ENCODE results near the gene NPTX1.

Gene NPTX1

DNA sequence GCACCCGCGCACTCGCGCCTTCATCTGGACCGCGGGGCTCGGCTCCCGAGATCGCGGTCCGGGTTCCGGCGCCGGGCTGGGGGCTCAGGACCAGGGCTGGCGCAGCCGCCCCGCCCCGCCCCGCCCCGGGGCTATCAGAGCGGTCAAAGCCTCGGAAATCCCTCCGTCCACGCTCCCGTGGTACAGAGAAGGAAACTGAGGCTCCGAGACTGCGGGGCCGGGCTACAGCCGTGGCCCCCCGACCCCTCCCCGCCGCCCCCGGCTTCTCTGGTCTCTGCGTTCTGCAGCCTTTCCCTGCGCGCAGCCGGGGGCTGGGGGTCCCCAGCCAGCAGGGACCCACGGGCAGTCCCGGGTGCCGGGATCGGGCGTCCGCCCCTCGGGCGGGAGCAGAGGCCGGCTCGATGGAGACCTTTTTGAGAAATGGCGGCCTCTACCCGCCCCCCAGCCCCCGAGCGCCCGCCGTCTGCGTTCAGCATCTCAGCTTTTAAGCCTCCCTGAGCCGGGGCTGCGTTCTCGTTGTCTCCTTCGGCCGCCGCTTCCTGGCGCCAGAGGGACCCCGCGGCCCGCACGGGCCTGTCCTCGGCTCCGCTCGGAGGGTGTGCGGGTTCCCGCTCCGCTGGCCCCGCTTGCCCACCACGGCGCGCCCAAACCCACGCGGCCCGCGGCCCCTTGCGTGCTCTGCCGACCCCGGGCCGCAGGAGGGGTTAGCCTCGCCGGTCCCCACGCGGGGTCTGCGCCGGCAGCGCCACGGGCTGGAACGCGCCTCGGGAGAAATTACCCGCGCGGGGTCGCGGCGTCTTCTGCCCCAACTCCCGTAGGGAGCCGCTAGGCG, 1.5 kb upstream of the NPTX1 start:
- DNase-seq, result no peak

DNA sequence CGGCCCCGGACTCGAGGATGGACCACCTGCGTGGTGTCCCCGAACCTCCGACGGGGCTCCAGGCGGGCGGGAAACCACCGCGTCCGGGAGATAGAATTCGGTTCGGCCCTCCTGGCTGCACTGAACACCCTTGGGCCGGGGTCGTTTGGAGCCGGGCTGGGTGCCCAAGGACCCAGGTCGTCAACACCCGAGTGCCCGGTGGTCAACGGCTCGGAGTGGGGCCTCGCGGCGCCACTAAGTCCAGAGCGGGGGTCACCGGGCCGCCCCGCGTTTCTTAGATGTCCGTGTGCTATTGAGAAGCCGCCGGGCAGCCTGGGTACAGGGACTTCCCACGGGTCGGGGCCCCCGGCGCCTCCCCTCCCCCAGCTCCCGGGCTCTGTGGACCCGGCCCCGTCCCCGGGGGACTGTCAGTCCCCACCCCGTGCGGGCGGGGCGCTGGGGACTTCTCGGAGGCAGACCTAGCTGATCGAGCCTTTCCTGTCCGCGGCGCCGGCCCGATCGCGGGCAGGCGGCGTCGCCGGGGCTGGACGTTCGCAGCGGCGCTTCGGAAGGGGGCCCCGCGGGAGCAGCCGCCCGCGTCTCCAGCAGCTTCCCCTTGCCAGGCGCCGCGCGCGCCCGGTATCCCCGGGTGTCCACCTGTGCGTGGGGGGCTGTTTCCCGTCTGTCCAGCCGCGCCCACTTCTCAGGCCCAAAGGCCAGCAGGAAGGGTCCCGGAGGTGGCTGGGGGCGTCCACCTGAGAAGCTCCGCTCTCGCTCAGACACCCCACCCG, 655 bp upstream of the NPTX1 start:
- DNase-seq, result no peak

DNA sequence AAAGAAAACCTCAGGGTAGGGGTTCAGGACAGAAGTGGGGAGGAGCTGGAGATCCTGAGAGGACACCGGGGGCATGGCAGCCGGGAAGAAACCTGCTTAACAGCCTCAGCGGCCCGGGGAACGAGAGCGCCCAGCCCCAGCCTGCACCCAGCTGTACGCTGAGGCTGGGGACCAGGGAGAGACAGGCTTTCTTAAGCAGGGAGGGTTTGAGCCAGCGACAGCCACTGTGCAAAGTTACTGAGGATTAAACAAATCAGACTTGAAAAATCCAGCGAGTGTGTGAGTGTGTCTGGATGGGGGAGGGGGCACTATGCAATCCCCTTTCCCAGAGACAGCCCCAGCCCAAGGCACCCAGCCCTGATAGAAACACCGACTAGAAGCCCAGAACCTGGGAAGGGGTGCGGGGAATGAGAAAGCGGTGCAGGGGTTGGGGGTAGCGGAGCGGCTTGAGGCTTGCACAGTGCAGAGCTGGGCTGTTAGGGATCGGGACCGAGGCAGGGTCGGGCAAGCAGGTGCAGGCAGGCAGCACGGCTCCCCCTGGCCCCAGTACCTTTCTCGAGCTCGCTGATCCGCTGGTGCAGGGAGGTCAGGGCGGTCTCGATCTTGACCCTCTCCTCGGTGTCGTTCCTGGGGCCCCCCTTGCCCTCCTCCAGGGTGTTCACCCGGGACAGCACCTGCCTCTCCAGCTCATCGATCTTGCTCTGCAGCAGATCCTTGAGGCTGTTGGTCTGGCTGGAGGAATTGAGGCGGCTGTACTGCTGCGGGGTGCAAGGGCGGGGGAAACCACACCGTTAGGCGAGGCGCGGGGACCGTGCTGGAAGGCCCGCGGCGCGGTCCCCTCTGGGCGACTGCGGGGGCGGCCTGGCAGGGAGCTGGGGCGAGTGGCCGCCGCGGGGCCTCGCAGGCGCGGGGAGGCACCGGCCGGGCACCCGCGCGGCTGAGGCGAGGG, 1.2 kb downstream of the NPTX1 start:
- no peak for DNase-seq

DNA sequence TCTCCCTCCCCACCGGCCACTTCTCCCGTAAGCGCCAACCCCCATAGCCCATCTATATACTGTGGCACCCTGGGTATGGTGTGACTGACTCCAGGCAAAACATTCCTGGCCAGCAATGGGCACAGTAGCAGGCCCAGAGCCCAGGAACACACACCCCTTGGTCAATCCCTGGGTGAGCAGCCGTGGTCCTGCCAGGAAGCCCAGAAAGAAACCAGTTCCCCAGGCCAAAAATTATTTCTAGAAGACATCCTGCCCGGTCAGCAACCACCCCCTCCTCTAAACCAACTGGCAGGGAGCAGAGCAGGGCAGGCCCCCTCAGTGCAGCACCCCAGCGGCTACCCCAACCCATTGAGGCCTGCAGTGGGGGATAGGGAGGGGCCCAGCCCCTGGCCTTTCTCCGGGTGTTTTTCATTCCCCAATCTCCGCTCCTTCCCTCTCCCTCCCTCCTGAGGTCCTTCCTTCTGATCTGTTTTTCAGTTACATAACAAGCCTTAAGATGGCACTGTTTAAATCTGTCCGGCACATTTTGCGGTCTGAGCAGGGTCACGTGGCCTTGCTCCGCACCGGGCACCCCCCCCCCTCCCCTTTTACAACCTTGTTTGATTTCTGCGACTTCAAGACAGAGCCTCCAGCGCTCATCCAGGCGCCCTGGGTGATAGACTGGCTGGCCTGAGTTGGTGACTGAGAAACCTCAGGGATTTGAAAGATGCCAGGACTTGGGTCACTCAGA, 2.0 kb downstream of the NPTX1 start:
- no peak for DNase-seq

DNA sequence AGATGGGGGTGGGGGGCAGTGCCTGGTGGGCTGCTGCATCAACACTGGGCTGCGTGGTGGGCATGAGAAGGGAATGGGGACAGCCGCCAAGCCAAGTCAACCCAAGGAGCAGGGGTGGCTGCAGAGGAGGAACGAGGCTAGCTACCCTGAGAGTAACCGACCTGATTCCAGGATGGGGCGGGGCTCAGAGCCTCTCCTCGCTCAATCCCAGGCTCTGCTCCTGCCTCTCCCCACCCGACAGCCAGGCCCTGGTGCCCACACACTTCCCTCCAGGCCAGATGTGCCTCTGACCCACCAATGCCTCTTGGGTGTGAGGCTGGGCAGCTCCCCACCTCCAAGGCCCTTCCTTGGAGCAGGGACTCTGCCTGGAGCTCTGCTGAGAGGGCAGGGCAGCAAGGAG, 2.7 kb downstream of the NPTX1 start:
- DNase-seq, result no peak

DNA sequence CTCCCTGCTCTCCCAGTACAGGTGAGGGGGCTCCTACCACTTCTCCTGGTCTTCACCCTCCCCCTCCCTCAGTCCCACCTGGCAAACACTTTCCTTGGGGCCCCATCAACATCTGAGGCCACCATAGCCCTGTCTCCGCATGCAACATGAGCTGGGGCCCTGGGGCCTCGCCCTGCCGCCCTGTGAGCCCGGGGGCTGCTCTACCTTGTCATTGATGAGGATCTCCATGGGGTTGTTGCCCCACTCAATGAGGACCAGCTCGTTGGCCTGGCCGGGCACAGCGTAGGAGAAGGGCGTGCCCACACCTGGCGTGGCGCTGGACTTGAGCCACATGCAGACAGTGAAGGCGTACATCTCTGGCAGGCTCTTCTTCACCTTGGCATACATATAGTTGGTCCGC, 3.4 kb downstream of the NPTX1 start:
- no peak for DNase-seq

DNA sequence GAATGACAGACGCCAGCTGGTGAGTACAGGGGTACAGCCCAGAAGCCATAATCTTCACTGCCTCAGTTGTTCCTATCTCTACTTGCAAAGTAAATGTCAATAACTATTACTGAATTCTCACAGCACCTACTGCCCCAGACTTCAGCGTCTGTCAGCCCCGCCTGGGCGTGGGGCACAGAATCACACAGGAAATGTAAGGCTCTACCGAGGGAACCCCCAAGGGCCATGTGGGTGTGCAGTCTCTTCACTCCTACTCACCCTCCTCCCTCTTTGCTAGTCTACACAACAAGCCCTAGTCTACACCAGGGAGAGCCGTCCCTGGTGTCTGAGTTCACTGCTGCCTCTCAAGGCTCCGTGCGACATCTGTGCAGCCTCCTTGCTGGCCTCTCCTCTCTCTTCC, 4.5 kb downstream of the NPTX1 start:
- no peak for DNase-seq

DNA sequence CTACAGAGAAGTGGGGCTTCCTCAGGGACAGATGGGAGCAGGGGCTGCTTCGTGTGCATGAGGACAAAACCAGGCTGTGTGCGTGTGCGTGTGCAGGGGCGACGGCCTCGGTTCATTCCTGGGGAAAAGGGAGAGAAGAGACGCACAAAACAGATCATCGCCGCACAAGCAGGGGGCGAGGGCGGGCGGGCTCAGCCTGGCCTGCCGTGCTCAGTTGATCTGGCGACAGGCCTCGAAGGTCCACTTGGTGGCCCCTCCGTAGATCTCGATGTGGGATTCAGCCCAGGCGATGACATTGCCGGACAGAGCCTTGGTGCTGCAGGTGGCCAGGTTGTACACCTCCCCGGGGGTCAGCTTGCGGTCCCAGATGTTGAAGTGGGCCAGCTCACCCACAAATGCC, 5.8 kb downstream of the NPTX1 start:
- DNase-seq, result no peak

DNA sequence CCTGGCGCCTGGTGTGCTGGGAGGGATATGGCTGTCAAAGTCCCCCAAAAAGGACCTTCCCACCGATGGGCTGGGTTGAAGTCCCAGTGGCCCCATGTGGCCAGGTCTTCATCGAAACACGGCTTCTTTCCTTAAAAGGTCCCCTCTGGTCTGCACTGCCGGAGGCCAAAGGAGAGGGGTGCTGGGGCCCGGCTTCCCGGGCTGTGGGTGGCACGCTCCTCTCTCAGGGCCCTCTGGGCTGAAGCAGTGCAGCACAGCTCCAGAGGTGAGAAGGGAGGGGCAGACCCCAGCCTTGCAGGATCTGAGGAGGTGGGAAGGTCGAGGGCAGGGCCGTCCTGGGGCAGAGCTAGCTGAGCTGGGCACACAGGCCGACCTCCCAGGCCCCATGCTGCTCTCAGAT, 6.7 kb downstream of the NPTX1 start:
- no peak for DNase-seq

DNA sequence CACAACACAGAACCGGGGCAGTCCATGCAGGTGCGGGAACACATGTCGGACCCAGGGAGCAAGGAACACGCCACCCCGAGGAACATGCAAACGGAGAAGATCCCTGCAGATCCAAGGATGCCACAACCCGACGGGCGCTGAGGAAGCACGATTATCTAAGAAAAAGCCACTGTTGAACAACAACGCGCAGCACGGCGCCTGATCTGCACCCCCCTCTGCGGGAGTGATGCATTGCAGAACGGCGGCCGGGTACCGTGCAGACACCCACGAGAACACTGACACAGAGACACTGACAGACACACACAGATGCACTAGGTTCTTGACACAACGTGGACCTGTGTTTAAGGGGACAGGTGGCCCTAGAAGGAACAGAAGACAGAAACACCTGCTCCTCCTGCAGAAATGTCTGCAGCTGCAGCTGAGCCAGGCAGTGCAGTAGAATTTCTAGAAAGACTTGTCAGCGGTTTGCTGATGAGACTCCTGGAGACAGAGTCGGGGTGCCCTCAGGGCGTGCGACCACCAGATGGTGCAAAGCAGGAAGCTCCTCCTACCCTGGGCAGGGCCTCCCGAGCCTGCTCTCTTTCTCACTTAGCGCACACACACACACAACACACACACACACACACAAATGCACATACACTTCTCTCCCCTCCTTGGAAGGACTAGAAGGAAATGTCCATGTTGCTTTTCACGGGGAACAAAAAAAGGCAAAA, 7.5 kb downstream of the NPTX1 start:
- no peak for DNase-seq

DNA sequence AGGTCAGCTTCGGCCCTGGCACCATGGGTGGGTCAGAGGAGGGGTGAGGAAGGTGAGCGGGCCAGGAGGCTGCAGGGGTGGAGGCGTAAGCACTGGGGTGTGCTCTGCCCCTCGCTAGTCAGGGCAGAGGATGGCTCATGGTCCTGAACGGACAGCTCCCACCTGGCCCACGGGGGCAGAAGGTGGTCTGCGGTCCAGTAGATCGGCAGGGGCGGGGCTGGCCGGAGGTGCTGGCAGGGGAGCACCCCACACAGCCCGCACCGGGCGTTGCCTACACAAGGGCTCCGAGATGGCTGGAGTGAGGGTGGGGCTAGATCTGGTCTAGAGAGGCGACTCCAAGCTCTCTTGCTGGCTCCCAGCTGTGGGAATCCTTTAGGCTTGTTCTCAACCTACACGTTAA, 8.2 kb downstream of the NPTX1 start:
- DNase-seq, result no peak

DNA sequence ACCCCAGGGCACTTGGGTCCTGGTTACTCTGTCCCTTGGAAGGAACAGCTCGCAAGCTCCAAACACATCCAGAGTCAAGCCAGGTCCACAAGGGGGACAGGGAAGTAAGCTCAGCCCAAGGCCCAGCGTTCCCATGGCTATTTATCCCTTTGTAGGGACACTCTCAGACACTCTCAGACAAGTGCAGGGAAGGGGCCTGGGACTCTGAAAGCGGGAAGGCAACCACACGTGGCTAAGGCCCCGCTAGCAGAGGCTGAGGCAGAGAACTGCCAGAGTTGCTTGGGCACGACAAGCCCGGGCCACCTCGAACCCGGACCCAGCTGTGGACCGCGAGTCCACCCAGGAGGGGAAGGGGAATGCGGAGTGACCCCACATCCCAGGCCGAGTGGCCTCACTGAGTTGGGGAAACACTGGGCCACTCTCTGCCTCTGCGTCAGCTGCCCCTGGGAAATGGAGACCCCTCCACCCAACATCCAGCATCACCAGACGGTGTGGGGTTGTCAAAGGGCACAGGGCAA, 10.2 kb downstream of the NPTX1 start:
- no peak for DNase-seq

DNA sequence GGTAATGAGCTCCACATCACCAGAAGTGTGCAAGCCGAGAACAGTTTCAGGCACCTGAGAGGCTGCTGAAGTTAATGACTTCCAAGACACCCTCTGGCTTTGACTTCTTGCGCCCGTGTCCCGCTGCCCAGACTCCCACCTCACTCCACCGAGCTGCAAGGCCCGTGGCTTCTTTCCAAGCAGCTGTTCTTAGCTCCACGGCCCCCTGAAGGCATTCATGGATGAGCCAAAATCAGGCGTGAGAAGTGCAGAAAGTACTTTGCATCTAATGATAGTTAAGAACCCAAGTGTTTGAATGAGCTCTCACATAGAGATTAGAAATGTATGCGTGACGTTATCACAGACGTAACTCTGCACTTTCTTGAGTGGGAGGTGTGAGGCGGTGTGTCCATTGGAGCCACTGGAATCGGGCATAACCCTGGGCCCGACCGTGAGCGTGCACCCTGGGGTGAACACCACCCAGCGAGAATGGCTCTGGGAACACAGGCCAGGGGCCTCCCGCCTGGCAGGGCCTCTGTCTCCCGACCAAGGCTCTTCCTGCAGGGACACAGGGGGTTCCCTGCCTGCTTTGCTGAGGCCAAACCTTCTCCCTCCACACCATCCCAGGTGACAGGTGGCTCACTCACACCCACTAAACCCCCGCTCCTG, 11.0 kb downstream of the NPTX1 start:
- DNase-seq, result no peak

DNA sequence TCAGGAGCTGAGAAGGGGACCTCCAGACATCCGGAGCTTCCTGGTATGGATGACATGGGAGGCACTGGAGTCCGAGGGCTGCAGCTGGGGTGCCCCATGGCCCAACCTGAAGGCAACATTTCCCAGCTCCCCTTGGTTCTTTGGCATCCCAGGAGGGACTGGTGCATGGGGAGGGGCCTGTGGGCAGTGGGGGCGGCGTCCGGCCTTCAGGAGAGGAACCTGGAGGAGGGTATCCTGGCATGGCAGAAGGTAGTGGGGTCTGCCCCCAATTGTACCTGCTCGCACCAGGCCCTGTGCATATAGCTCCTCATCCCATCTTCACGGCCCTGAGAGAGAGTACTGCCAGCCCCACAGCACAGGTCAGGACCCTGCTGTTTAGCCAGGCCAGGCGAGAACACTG, 11.9 kb downstream of the NPTX1 start:
- no peak for DNase-seq

DNA sequence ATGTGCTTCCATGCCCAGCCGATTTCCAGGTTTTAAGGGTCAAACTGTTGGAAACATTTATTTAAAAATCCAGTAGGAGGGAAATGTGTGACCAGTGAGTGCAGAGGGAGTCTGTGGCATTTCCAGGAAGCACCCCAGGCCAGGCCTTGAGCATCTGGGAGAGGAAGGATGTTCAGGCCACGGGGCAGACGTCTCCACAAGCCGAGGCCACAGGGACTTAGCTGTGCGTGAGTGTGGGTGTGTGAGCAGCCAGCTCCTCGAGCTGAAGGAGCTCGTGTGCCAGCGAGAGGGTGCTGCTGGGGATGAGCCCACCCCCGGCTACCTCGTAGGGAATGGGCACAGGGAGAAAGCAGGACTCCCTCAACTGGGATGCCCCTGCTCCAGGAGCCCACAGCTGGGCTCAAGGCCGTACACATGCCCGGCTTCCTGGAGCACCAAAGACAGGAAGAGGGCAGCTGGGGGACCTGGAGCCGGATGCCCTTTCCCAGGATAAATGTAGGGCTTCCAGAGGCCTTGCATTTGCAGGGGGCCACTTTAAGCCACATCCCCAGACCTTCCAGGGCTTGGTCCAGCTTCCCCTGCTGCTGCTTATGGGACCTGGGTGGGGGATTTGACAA, 12.5 kb downstream of the NPTX1 start:
- DNase-seq, result no peak

DNA sequence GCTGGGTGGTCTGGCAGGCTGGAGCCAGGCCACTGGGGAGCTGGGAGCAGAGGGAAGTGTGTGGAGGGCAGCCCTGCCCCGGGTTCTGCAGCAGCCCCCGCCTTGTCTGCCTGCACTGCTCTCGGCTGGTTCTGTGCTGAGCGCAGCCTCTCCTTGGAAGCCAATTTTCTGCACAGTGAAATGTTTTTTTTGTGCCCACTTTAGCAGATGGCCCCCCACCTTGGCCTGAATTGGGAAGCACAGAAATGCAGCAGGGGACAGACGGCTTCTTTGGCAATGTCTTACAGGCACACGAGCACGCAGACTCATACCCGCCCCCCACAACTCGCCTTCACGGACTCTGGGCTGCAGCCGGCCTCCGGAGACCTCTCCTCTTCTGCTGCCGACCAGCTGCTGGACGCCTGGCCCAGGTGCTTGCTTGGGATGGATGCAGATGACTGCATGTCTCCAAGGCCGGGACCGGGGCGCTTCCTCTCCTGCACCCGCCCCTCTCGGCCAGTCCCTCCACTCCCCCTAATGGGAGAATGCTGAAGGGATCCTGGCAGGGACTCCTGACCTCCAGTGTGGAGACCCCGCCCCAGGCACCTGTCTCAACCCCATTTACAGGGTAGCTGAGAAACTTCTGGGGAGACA, 14.8 kb downstream of the NPTX1 start:
- DNase-seq, result no peak

DNA sequence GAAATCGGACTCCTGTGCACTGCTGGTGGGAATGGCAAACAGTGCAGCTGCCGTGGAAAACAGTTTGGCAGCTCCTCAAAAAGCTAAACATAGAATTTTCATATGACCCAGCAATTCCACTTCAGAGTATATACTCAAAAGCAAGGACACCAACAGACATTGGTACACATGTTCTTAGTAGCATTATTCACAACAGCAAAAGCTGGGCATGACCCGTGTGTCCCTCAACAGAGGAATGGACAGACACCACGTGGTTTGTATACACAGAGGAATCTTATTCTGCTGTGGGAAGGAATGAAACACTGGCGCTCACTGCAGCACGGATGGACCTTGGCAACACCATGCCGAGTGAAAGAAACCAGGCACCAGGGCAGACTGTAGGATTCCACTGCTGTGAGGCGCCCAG, 16.0 kb downstream of the NPTX1 start:
- no peak for DNase-seq

DNA sequence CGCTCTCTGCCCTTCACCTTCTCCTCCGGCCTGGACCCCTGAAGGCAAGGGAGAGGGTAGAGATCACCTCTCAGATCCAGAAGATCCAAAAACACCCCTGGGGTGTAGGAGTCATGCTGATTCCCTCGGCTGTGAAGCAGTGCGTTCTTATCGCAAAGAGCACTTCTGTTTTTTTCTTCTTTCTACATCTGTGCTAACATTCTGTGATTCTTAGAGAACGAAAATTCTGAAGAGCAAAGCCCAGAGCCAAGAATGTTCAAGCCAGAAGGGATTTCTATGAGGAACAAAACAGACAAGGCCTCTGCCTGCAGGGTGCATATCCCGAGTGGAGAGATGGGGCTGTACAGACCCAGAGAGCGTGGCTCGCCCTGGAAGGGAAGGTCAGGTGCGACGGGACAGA, 17.2 kb downstream of the NPTX1 start:
- DNase-seq, result no peak

DNA sequence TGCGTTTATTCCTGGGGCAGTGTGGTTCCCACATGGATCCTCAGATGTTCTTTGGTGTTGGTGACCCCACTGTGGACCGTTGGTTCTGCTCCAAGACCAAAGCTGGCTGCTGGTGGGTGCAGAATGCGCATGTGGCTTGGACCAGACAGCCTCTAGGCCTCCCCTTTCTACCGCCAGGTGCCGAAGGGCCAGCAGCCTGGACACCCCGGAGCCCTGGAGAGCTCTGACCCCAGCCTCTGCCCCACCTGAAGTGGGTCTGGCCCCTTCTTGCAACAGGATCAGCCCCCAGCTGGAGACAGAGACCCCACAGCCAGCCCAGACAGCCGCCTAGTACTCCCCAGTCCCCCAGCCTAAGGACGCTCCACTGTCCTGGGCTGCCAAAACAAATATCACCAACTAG, 18.4 kb downstream of the NPTX1 start:
- DNase-seq, result no peak

DNA sequence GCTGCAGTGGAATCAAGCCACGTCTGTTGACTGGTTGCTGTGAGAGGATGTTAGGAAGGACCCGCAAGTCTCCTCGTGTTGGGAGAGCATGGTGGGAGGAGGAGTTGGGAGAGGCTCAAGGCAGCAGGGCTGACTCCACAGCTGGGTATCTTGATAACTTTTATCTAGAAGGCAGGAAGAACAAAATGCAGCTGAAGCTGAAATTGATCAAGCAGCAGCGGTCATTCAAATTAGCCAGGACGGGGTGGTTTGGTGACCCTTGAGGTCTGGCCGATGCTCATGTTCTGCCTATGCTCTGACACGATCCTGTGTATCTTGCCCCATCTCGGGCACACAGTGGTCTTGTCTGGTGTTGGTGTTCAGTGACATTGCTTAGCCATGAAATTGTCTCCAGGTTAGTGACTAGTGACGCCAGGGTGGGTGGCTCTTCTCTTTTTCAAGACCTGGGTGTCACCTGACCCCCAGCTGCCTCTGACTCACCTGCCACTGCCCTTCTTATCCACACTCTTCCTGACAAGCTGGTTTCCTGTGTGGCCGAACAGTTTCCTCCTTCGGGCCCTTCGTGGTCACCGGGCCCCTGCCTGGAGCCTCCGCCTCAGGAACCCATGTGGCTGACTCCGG, 19.1 kb downstream of the NPTX1 start:
- no peak for DNase-seq

Data from activated CD4-positive, CD25-positive, alpha-beta regulatory T cell treated with anti-CD3 and anti-CD28 coated beads, Interleukin-2, amount 50 U/mL, for 72 hours (primary cell).